Measurements from ENCODE around the gene RAP1GAP2.
"Not testable (repeated sequence)": the region's sequence is repeated elsewhere in the genome, so short reads cannot be mapped to it uniquely, and the experiment has no call there.

Gene RAP1GAP2

GRCh38 chr17:3029213-3029913 lies 233.1 kb downstream of the RAP1GAP2 start:
- no peak for DNase-seq

- DNase-seq, result no peak
Measured at GRCh38 chr17:3030096-3030495, 233.9 kb downstream of the RAP1GAP2 start.

GRCh38 chr17:3030852-3031470 lies 234.7 kb downstream of the RAP1GAP2 start:
- not testable (repeated sequence) for DNase-seq

- no peak for DNase-seq
Measured at GRCh38 chr17:3032258-3033247, 236.3 kb downstream of the RAP1GAP2 start.

GRCh38 chr17:3033248-3033640 lies 237.0 kb downstream of the RAP1GAP2 start:
- DNase-seq, result no peak

- no peak for DNase-seq
Measured at GRCh38 chr17:3033741-3034577, 237.7 kb downstream of the RAP1GAP2 start.

GRCh38 chr17:3034578-3034920 lies 238.3 kb downstream of the RAP1GAP2 start:
- DNase-seq, result no peak

- no peak for DNase-seq
Measured at GRCh38 chr17:3035256-3035967, 239.2 kb downstream of the RAP1GAP2 start.

GRCh38 chr17:3035968-3036280 lies 239.7 kb downstream of the RAP1GAP2 start:
- DNase-seq, result no peak

- DNase-seq, result no peak
Measured at GRCh38 chr17:3036800-3037199, 240.6 kb downstream of the RAP1GAP2 start.

GRCh38 chr17:3037259-3037658 lies 241.0 kb downstream of the RAP1GAP2 start:
- DNase-seq, result no peak

- no peak for DNase-seq
Measured at GRCh38 chr17:3038941-3039340, 242.7 kb downstream of the RAP1GAP2 start.

GRCh38 chr17:3039736-3040135 lies 243.5 kb downstream of the RAP1GAP2 start:
- no peak for DNase-seq

GRCh38 chr17:3040882-3041281 lies 244.6 kb downstream of the RAP1GAP2 start:
- no peak for DNase-seq

- DNase-seq, result peak; percentile 11 to 37
Measured at GRCh38 chr17:3043737-3044365, 247.6 kb downstream of the RAP1GAP2 start.

- no peak for DNase-seq
Measured at GRCh38 chr17:3046753-3047152, 250.5 kb downstream of the RAP1GAP2 start.

- peak; percentile 89 to 93 for DNase-seq
Measured at GRCh38 chr17:3048727-3049471, 252.7 kb downstream of the RAP1GAP2 start.

- no peak for DNase-seq
Measured at GRCh38 chr17:3049705-3050295, 253.6 kb downstream of the RAP1GAP2 start.

- DNase-seq, result not testable (repeated sequence)
Measured at GRCh38 chr17:3054868-3055267, 258.6 kb downstream of the RAP1GAP2 start.

GRCh38 chr17:3062824-3063377 lies 266.7 kb downstream of the RAP1GAP2 start:
- not testable (repeated sequence) for DNase-seq
